HG02885 (cell line): ENCODE measurements around the gene IRAK3.
"Not testable (repeated sequence)": the region's sequence is repeated elsewhere in the genome, so short reads cannot be mapped to it uniquely, and the experiment has no call there.

Experiments
- ATAC-seq: cut with Tn5 transposase; IDR thresholded peaks from one replicate; pipeline ENCODE4 v1.9.1; 2021; ENCODE audit warnings: mild to moderate bottlenecking; ENCODE audit not compliant: unreplicated experiment, poor library complexity

Gene IRAK3

GRCh38 chr12:66206141-66206540 is 17.1 kb downstream of the IRAK3 start:
- no peak for ATAC-seq

- no peak for ATAC-seq
These were observed 21.8 kb downstream of the IRAK3 start for GRCh38 chr12:66210840-66211239.

- ATAC-seq: not testable (repeated sequence)
These were observed 22.6 kb downstream of the IRAK3 start for GRCh38 chr12:66211573-66211972.

- ATAC-seq: not testable (repeated sequence)
These were observed 24.0 kb downstream of the IRAK3 start for GRCh38 chr12:66213011-66213410.

GRCh38 chr12:66217342-66217917 is 28.4 kb downstream of the IRAK3 start:
- ATAC-seq: no peak

GRCh38 chr12:66228462-66228861 is 39.4 kb downstream of the IRAK3 start:
- ATAC-seq: no peak

GRCh38 chr12:66232263-66232662 is 43.2 kb downstream of the IRAK3 start:
- no peak for ATAC-seq

- peak; percentile 88 for ATAC-seq
These were observed 45.2 kb downstream of the IRAK3 start for GRCh38 chr12:66234037-66234693.

- ATAC-seq: peak; percentile 62
These were observed 46.0 kb downstream of the IRAK3 start for GRCh38 chr12:66234773-66235625.

- ATAC-seq: no peak
These were observed 46.7 kb downstream of the IRAK3 start for GRCh38 chr12:66235626-66236281.

GRCh38 chr12:66236282-66236675 is 47.3 kb downstream of the IRAK3 start:
- ATAC-seq: not testable (repeated sequence)

- ATAC-seq: no peak
These were observed 48.0 kb downstream of the IRAK3 start for GRCh38 chr12:66236969-66237368.

- no peak for ATAC-seq
These were observed 48.6 kb downstream of the IRAK3 start for GRCh38 chr12:66237505-66238175.

- ATAC-seq: no peak
These were observed 50.3 kb downstream of the IRAK3 start for GRCh38 chr12:66239295-66239694.

GRCh38 chr12:66240096-66240820 is 51.2 kb downstream of the IRAK3 start:
- ATAC-seq: no peak

GRCh38 chr12:66241061-66242043 is 52.3 kb downstream of the IRAK3 start:
- ATAC-seq: no peak

GRCh38 chr12:66242311-66242710 is 53.3 kb downstream of the IRAK3 start:
- no peak for ATAC-seq

GRCh38 chr12:66243911-66244310 is 54.9 kb downstream of the IRAK3 start:
- ATAC-seq: no peak
